SU-DHL-6 (cell line): ENCODE measurements around the gene MBOAT7.

Experiments
- EZH2phosphoT487 ChIP-seq: fragments of 200-600 bp; sonication (generic), shearing (Covaris generic); conservative IDR thresholded peaks from 2 replicates; pipeline ENCODE4 v1.6.1; 2018; ENCODE audit warnings: mild to moderate bottlenecking, antibody characterized with exemption, low read length, moderate library complexity, mixed read lengths
- TF ChIP-seq, protein P1 (sequence below): fragments of 200-600 bp; sonication (generic); IDR thresholded peaks from one replicate; pipeline ENCODE4 v1.5.1; 2017; ENCODE audit warnings: antibody characterized with exemption, mild to moderate bottlenecking, low read length, moderate library complexity; ENCODE audit not compliant: insufficient read depth, poor library complexity, severe bottlenecking

DNA sequence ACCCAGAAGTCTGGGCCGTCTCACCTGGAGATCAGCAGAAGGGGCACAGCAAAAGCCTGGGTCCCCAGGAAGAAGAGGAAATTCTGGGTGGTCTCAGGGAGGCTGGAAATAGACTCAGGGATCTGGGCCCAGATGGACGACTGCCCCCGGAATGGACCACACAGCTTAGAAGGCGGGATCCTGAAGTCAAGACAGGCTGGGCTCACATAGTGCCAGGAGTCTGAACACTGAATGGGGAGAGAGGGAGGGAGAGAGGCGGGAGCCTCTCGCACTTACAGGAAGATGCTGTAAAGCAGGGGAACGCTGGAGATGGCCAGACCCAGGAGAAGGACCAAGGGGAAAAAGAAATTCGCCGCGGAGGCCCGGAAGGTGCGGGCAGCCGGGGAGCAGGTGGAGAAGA lies 28.5 kb downstream of the MBOAT7 start:
- TF ChIP-seq, protein P1, sequence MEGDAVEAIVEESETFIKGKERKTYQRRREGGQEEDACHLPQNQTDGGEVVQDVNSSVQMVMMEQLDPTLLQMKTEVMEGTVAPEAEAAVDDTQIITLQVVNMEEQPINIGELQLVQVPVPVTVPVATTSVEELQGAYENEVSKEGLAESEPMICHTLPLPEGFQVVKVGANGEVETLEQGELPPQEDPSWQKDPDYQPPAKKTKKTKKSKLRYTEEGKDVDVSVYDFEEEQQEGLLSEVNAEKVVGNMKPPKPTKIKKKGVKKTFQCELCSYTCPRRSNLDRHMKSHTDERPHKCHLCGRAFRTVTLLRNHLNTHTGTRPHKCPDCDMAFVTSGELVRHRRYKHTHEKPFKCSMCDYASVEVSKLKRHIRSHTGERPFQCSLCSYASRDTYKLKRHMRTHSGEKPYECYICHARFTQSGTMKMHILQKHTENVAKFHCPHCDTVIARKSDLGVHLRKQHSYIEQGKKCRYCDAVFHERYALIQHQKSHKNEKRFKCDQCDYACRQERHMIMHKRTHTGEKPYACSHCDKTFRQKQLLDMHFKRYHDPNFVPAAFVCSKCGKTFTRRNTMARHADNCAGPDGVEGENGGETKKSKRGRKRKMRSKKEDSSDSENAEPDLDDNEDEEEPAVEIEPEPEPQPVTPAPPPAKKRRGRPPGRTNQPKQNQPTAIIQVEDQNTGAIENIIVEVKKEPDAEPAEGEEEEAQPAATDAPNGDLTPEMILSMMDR: no peak
- no peak for TF ChIP-seq EZH2phosphoT487
